Endothelial cell (in vitro differentiated cells): Measurements from ENCODE around the gene GRAMD4. TPM values are rescaled to one million over a fixed set of nuclear protein-coding genes. Genes with fewer than 3 reads are reported as not detected.

ENCODE experiments used
- DNase-seq: peaks from one replicate; pipeline ENCODE4 v3.0.0; 2021; ENCODE audit warnings: low spot score
- H3K27ac Mint-ChIP-seq: one replicate; pipeline ENCODE4 v1.8.0; 2021; ENCODE audit warnings: mixed read lengths, inconsistent platforms; ENCODE audit not compliant: unreplicated experiment
- H3K27me3 Mint-ChIP-seq: one replicate; pipeline ENCODE4 v1.8.0; 2021; ENCODE audit warnings: mild to moderate bottlenecking, moderate library complexity, mixed read lengths, inconsistent platforms; ENCODE audit not compliant: unreplicated experiment
- H3K36me3 Mint-ChIP-seq: one replicate; pipeline ENCODE4 v1.8.0; 2021; ENCODE audit warnings: mild to moderate bottlenecking, low read depth, mixed read lengths, inconsistent platforms; ENCODE audit not compliant: unreplicated experiment
- H3K4me1 Mint-ChIP-seq: one replicate; pipeline ENCODE4 v1.8.0; 2021; ENCODE audit warnings: mild to moderate bottlenecking, mixed read lengths, inconsistent platforms; ENCODE audit not compliant: unreplicated experiment
- H3K4me3 Mint-ChIP-seq: one replicate; pipeline ENCODE4 v1.8.0; 2021; ENCODE audit warnings: mild to moderate bottlenecking, mixed read lengths, inconsistent platforms; ENCODE audit not compliant: unreplicated experiment
- H3K9me3 Mint-ChIP-seq: one replicate; pipeline ENCODE4 v1.8.0; 2021; ENCODE audit warnings: mixed read lengths, inconsistent platforms; ENCODE audit not compliant: unreplicated experiment
- total RNA-seq: library from RNA; stranded (reverse); fragmentation: NEBNext Ultra II Directional; extraction: Animal tissue kit (Norgen Biotek cat#: 25700); gene quantifications from one replicate; pipeline ENCODE4 v1.2.1, GENCODE V29; 2021; ENCODE audit not compliant: unreplicated experiment
- TF ChIP-seq, protein P1 (sequence below): fragments of 200-600 bp; sonication (generic); IDR thresholded peaks from one replicate; pipeline ENCODE4 v1.5.0; 2021; ENCODE audit warnings: antibody characterized with exemption; ENCODE audit not compliant: unreplicated experiment

The GRAMD4 gene
- total RNA-seq, 1 donor from 2014 or later: 42.7 TPM

DNA sequence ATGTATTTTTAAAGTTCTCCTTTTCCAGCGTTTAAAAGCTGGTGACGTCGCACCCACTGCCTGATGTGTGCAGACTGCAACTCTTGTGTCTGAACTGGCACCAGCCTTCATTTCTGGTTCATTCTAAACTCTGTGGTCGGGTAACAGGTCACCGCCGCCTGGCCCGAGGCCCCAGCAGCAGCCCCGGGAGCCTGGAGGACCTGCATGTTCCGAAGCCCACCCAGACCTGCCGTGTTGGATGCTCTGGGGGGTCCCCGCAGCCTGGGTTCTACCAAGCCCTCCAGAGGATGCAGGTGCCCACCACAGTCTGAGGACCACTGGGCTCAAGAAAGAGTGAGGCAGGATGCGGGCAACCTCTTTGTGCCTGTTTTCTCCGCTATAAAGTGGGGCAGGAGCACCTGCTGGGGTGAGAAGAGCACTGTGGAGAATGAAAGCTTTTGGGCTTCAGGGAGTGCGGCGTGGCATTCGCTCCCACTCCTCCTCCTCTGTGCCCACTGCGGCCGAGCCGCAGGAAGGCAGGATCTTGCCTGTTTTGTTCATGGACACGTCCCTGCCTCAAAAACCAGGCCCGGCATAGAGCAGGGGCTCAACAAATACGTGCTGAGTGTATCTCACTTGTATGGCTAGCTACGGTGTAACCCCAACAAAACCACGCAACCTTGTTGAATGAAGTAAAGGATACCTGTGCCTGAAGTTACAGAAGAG is 77.8 kb downstream of the GRAMD4 start:
- H3K9me3 Mint-ChIP-seq: no peaks in the 10 kb centered on the region
- H3K4me1 Mint-ChIP-seq: no peaks in the 10 kb centered on the region
- no peak overlapping the region for H3K27ac Mint-ChIP-seq
- DNase-seq: no peak
- no peak overlapping the region for H3K4me3 Mint-ChIP-seq
- no peaks in the 10 kb centered on the region for H3K27me3 Mint-ChIP-seq
- TF ChIP-seq, protein P1, sequence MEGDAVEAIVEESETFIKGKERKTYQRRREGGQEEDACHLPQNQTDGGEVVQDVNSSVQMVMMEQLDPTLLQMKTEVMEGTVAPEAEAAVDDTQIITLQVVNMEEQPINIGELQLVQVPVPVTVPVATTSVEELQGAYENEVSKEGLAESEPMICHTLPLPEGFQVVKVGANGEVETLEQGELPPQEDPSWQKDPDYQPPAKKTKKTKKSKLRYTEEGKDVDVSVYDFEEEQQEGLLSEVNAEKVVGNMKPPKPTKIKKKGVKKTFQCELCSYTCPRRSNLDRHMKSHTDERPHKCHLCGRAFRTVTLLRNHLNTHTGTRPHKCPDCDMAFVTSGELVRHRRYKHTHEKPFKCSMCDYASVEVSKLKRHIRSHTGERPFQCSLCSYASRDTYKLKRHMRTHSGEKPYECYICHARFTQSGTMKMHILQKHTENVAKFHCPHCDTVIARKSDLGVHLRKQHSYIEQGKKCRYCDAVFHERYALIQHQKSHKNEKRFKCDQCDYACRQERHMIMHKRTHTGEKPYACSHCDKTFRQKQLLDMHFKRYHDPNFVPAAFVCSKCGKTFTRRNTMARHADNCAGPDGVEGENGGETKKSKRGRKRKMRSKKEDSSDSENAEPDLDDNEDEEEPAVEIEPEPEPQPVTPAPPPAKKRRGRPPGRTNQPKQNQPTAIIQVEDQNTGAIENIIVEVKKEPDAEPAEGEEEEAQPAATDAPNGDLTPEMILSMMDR: no peak
- peaks cover 28% of the 10 kb centered on the region for H3K36me3 Mint-ChIP-seq

DNA sequence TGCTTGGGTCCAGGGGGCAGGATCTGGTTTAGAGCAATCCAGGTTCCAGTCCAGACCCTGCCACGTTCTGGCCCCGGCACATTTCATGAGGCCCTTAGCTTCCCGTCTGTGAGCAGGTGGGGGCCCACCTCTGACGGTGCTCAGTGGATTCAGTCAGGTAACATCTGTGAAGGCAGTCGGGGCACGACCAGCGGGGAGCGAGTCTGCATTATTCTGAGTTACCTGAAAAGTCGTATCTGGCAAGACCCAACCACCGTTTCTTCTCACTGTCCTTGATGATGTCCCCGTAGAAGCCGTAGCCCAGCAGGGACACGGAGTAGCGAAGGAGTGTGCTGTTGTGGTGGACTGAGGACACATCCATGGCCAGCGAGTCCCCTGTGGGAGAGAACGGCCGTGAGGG is 78.9 kb downstream of the GRAMD4 start:
- H3K36me3 Mint-ChIP-seq: peaks cover 23% of the 10 kb centered on the region

DNA sequence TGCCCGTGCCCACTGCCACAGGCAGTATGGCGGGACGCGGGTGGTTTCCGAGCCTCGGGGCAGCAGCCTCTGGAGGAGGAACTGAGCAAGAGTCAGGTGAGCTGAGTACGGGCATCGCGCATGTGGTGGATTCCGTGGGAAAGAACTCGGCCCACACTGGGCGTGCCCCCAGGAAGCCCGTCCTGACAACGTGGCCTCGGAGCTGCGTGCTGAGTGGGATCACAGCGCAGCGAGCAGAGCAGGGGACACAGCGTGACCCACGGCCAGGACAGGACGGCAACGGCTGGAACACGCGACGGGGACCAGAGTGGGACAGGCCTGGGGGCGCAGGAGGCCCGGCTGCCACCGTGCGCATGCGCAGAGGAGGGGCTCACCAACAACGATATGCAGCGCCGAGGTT is 81.1 kb downstream of the GRAMD4 start:
- Mint-ChIP-seq H3K9me3 (no peaks in the 10 kb centered on the region), H3K27ac (no peak overlapping the region), H3K4me3 (no peak overlapping the region), H3K4me1 (peaks cover 6% of the 10 kb centered on the region), H3K36me3 (peaks cover 25% of the 10 kb centered on the region), H3K27me3 (peaks cover 2% of the 10 kb centered on the region)
- TF ChIP-seq, protein P1: no peak
- DNase-seq: no peak

More for the DNA sequence above, 78.9 kb downstream of the GRAMD4 start:
- TF ChIP-seq, protein P1: no peak
- H3K4me3 Mint-ChIP-seq: no peak overlapping the region
- H3K27ac Mint-ChIP-seq: no peak overlapping the region
- DNase-seq: no peak
- no peaks in the 10 kb centered on the region for H3K27me3 Mint-ChIP-seq
- H3K9me3 Mint-ChIP-seq: no peaks in the 10 kb centered on the region
- no peaks in the 10 kb centered on the region for H3K4me1 Mint-ChIP-seq

DNA sequence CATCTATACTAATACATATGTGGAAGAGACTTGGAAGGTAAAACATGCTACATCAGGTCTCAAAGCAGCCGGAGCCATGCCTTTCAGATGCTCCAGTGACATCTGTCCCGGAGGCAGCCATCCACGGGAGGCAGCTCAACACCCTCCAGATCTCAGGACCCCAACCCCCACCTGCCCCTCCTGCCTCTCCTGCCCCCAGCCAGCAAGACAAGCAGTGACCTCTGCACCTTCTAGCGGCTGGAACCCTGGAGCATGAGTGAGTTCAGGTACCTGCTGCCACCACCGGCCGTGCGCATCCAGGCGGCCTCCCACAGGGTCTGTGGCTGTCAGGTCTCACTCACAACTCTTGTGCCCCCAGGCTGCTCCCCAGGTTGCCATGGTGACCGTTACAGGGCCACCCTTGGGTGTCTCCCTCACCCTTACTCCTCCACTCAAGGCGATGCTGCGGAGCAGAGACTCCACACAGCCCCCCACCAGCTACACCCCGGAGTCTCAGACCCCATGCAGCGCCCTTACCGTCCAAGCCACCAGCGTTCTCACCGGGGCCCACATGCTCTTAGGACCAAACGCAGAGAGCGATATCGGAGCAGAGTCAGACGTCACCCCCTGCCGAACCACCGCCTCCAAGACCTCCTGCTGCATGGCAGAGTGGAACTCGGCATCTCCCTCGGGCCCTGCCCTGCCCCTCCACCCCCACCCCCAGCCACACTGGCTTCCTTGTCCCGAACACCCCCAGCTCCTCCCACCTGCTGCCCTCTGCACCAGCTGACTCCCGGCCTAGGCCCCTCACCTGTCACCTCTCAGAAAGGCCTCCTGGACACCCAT is 83.2 kb downstream of the GRAMD4 start:
- peak overlapping the region; percentile 36 for H3K27ac Mint-ChIP-seq
- TF ChIP-seq, protein P1: no peak
- DNase-seq: no peak
- H3K4me1 Mint-ChIP-seq: peaks cover 6% of the 10 kb centered on the region
- H3K9me3 Mint-ChIP-seq: no peaks in the 10 kb centered on the region
- peaks cover 38% of the 10 kb centered on the region for H3K36me3 Mint-ChIP-seq
- peaks cover 4% of the 10 kb centered on the region for H3K27me3 Mint-ChIP-seq
- no peak overlapping the region for H3K4me3 Mint-ChIP-seq

DNA sequence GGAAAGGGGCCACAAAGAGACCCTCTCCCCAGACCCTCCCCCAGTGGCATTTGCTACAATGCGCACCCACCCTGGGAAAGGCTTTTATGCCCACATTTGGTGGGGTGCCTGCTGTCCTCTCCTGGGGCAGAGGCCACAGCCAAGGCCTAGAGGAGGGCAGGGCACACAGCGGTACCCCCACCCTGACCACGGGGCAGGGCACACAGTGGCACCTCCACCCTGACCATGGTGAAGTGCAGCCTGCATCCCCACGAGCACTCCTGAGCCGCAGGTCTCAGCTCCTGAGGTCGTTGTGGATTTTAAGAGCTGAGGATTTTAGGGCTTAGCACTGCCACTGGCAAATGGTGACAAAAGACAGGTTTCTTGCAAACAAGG is 83.8 kb downstream of the GRAMD4 start:
- Mint-ChIP-seq H3K4me1 (peaks cover 6% of the 10 kb centered on the region), H3K9me3 (no peaks in the 10 kb centered on the region), H3K36me3 (peaks cover 39% of the 10 kb centered on the region), H3K4me3 (no peak overlapping the region), H3K27me3 (peaks cover 4% of the 10 kb centered on the region), H3K27ac (no peak overlapping the region)
- DNase-seq: no peak
- TF ChIP-seq, protein P1: no peak
